Measurements from ENCODE around the gene MEGF11. TPM values are rescaled to one million over a fixed set of nuclear protein-coding genes. Genes with fewer than 3 reads are reported as not detected.

The MEGF11 gene
- total RNA-seq, 1 donor from 2014 or later: 6.8 TPM

- intact Hi-C loops (cut with DNase I): no loop called here
- ATAC-seq (no peak), DNase-seq (ENCODE audit: low spot score) (no peak)
Measured at GRCh38 chr15:66035901-66036300, 217.6 kb downstream of the MEGF11 start.

GRCh38 chr15:66033143-66033542 is 220.4 kb downstream of the MEGF11 start:
- ATAC-seq (no peak), DNase-seq (ENCODE audit: low spot score) (no peak)
- intact Hi-C loops (cut with DNase I): no loop called here

DNA sequence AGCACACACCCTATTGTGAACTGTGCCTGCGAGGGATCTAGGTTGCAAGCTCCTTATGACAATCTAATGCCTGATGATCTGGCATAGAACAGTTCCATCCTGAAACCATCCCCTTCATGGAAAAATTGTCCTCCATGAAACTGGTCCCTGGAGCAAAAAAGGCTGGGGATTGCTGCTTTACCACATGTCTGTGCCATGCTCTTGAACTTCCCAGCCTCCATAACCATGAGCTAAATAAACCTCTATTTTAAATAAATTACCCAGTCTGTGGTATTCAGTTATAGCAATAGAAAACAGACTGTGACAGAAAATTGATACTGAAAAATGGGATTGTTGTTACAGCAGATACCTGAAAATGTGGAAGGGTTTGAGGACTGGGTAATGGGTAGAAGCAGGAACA is 221.5 kb downstream of the MEGF11 start:
- intact Hi-C loops (cut with DNase I): no loop called here
- DNase-seq (ENCODE audit: low spot score) (no peak), ATAC-seq (no peak)

DNA sequence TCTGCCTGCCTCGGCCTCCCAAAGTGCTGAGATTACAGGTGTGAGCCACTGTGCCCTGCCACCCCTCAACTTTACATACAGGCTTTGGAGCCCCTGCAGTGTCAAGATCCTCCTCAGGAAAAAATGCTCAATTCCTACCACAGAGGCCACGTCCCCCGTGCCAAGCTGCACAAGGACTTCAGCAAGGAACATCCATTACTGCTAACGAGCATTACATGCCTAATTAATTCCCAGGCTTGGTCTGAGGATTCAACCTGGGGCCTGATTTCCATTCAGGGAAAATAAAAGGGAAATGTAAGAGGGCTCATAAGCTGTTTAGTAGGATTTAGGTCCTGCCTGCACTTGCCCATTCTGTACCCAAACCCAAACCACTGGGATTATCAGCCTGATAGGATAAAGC is 222.9 kb downstream of the MEGF11 start:
- intact Hi-C loops (cut with DNase I): no loop called here
- no peak for ATAC-seq
- no peak for DNase-seq (ENCODE audit: low spot score)

DNA sequence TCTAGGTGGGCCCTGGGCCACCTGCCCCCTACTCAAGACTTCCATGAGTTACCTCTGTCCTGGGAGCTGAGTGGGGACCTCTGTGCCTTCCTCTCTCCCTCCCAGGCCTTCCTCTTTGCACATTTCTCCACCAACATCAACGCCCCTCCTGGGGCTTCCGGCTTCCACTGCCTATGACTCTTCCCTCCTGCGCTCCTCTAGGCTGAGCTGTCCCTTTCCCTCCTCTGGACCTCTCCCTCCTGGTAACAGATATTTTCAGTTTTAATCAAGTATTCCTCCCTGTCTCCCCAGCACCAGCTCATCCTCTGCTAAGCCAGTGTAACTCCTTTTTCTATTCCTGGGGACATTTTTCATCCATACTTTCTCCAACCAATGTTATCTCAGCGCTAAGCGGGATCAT is 223.9 kb downstream of the MEGF11 start:
- intact Hi-C loops (cut with DNase I): no loop called here
- DNase-seq (ENCODE audit: low spot score): no peak
- ATAC-seq: no peak

- DNase-seq (ENCODE audit: low spot score) (no peak), ATAC-seq (no peak)
- intact Hi-C loops (cut with DNase I): no loop called here
Measured at GRCh38 chr15:66027268-66027805, 226.2 kb downstream of the MEGF11 start.

GRCh38 chr15:66025972-66026371 is 227.6 kb downstream of the MEGF11 start:
- no peak for DNase-seq (ENCODE audit: low spot score)
- ATAC-seq: no peak
- intact Hi-C loops (cut with DNase I): no loop called here

DNA sequence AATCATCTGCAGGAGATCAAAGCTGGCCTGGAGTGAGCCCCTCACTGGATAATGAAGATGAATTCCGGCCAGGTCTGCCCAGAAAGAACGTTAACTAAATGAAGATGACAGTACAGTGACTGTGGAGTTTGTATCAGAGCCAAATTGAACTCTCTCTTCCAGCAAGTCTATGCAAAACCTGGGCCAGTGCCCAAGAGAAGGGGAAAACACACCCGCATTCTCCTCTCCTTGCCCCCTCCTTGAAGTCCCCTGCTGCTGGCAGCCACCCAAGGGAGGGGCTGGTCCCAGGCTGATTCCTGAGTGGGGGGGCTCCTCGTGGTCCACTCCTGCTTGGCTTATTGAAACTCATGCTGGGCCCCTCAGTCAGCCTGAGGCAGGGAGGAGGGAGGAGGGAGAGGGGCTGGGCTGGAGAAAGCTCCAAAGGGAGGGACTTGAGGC is 228.5 kb downstream of the MEGF11 start:
- ATAC-seq: no peak
- intact Hi-C loops (cut with DNase I): no loop called here
- DNase-seq (ENCODE audit: low spot score): no peak

GRCh38 chr15:66024116-66024515 is 229.4 kb downstream of the MEGF11 start:
- ATAC-seq: no peak
- no peak for DNase-seq (ENCODE audit: low spot score)
- intact Hi-C loops (cut with DNase I): no loop called here

DNA sequence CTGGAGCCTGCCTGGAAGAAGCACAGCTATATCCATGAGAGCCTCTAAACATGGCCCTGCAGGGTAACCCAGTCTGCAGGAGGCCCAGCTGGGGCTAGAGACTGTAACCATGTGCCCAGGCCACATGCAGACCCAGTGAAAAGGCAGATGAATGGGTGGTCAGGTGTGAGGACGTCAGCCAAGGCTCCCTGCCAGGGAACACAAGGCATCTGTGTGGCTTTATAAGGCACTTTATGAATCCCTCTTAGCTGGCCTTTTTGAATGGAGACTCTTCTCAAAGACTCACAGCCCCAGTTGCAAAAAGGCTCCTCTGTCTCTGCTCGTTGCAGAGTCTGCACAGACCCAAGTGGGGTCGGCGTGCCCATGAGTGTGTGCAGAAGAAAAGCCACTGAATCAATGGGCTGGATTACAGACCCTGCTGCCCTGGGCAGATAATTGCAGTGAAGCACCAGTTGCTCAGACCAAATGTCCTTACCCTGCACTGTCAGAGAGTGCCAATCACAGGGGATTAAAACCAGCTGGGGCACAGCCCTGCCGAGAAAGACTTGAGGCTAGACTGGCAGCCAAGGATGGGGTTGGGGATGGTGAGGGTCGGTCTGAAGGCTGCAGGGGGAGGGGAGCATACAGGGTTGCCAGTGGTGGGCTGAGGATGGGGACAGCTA is 230.1 kb downstream of the MEGF11 start:
- intact Hi-C loops (cut with DNase I): no loop called here
- no peak for DNase-seq (ENCODE audit: low spot score)
- ATAC-seq: no peak

DNA sequence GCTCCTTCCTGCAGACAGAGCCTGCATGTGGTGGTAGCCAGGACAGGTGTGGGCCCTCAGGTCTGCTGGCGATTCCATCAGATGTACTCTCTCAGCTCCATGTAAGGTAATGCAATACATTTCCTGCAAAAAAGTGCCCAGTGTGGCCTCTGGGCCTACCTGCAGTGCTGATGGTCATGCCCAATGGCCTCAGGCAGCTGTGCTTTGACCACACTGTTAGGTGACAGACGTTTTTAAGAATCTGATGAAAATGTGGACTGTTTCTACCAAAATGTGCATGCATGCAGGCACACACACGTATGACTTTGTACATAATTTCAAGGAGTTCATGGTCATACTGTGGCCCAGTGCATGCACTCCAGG is 231.4 kb downstream of the MEGF11 start:
- no peak for ATAC-seq
- intact Hi-C loops (cut with DNase I): no loop called here
- DNase-seq (ENCODE audit: low spot score): no peak

- ATAC-seq (no peak), DNase-seq (ENCODE audit: low spot score) (no peak)
- intact Hi-C loops (cut with DNase I): no loop called here
Measured at GRCh38 chr15:66021496-66022162, 231.9 kb downstream of the MEGF11 start.

DNA sequence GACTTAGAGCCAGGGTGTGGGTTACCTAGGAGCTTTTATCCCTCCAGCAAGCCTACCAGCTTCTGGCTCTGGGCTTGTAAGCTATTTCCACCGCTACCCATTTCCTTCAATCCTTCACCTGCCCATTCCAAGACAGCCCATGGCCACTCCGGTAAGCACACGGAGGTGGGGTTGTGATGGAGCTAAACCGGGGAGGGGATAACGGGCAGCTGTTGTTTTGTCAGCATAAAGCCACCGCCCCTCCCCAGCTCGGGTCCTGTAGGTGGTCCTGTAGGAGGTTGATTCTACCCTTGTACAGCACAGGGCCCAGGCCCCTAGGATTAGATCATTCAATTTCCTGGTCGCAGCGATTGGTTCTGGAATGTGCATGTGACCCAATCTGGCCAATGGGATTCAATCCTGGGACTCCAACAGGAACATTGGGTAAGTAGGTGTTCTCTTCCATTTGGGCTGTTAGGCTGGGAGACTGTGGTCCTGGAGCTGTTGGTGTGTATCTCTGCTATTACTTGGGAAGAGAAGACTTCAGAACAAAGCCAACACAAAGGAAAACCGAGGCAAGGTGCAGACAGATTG is 233.6 kb downstream of the MEGF11 start:
- intact Hi-C loops (cut with DNase I): no loop called here
- ATAC-seq: no peak
- DNase-seq (ENCODE audit: low spot score): no peak

- ATAC-seq (no peak), DNase-seq (ENCODE audit: low spot score) (no peak)
- intact Hi-C loops (cut with DNase I): no loop called here
Measured at GRCh38 chr15:66019368-66019767, 234.2 kb downstream of the MEGF11 start.

DNA sequence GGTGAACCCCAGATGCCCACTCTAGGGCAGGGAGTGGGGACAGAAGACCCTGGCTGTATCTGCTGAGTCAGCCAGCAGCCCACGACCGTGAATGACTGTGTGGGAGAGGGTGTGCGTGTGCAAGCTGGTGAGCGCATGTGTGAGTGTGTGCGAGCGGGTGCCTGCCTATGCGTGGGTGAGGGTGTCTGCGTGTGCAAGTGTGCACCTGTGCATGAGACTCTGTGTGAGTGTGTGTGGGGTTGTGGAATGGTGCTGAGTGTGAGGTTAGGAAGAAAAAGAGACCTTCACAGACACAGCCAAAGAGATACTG is 235.1 kb downstream of the MEGF11 start:
- no peak for ATAC-seq
- intact Hi-C loops (cut with DNase I): no loop called here

GRCh38 chr15:66017792-66018487 is 235.6 kb downstream of the MEGF11 start:
- intact Hi-C loops (cut with DNase I): no loop called here
- ATAC-seq (no peak), DNase-seq (ENCODE audit: low spot score) (no peak)

More for the DNA sequence above, 235.1 kb downstream of the MEGF11 start:
- no peak for DNase-seq (ENCODE audit: low spot score)

DNA sequence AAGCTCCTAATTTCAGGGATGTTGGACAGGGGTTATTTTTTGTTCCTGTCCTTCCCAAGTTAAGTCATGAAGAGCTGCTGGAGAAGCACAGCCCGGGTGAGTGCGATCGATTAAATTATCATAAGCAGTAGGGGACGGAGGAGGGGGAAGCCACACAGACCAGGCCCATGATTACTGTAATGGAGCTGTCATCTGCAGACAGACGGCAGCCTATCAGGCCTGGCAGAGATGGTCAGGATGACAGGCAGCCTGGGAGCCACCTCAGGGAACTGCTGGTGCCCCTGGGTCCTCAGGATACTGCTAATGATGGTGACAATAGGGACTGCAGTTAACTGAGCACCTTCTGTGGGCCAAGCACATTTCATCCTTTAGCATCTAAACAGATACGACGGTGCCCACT is 236.6 kb downstream of the MEGF11 start:
- ATAC-seq (no peak), DNase-seq (ENCODE audit: low spot score) (no peak)
- intact Hi-C loops (cut with DNase I): no loop called here

DNA sequence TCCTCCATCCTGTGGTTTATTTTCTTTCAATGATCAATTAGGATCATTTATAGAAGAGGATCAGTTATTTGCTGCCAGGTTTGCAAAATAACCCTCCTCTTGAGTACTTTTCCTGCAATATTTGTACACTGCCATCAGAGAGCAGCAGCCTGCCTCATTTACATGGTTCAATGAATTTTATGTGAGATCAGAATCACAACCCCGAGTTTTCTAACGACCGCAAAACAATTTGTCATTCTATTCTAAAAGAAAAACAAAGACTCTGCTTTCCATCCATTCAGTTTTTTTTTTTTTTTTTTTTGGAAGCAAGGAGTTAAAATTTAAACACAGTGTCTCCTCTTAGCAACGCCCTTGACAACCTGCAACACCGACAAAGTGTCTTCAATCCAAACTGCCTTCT is 237.4 kb downstream of the MEGF11 start:
- intact Hi-C loops (cut with DNase I): no loop called here
- DNase-seq (ENCODE audit: low spot score): no peak
- no peak for ATAC-seq

GRCh38 chr15:66014635-66015182 is 238.8 kb downstream of the MEGF11 start:
- ATAC-seq (no peak), DNase-seq (ENCODE audit: low spot score) (no peak)
- intact Hi-C loops (cut with DNase I): no loop called here

DNA sequence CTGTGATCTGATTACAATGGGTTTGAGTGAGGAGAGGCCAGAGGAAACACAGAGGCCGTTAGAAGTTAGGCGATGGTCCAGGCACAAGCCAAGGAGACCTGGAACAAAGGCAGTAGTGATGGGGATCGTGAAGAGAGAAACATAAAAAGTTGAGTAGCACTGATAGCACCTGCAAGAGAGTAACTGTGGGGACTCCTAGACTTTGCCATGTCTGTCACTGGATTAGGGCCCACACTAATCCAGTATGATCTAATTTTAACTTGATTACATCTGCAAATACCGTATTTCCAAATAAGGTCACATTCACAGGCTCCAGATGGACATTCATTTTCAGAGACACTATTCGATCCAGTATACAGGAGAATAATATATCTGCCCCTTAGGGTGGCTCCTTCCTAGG is 239.5 kb downstream of the MEGF11 start:
- no peak for ATAC-seq
- no peak for DNase-seq (ENCODE audit: low spot score)
- intact Hi-C loops (cut with DNase I): no loop called here

All from sciatic nerve (tissue), 2 donors.